Measurements from ENCODE around the gene PIEZO2. TPM values are rescaled to one million over a fixed set of nuclear protein-coding genes. Genes with fewer than 3 reads are reported as not detected.

PIEZO2 gene
- total and polyA plus RNA-seq, 2 donors (not counting 1 experiment from before 2014, with no cell fraction given): not detected

- TF ChIP-seq CTCF (IDR thresholded peaks at IDR 0.05): no peak
- no peak for TF ChIP-seq EZH2 (IDR thresholded peaks at IDR 0.05; ENCODE audit: borderline replicate concordance, insufficient read depth, low read depth, low read length, poor library complexity, severe bottlenecking)
- ATAC-seq (ENCODE audit: low read depth): no peak
- H2AFZ ChIP-seq (ENCODE audit: insufficient read depth, low read depth, low read length, poor library complexity, severe bottlenecking): no peak overlapping the region
- intact Hi-C loops (cut with micrococcal nuclease): no loop called here
- no peak for DNase-seq
- ChIA-PET CTCF (no interaction called here), POLR2A (no interaction called here)
- no peaks in the 10 kb centered on the region for H3K9me3 ChIP-seq (ENCODE audit: control extremely low read depth in 1 of 3, control insufficient read depth in 2 of 3, insufficient read depth in 1 of 3, low read length in 2 of 3)
- Mint-ChIP-seq H3K4me3 (no peak overlapping the region), H3K27me3 (peaks cover 19% of the 10 kb centered on the region), H3K9me3 (ENCODE audit: insufficient read depth) (no peaks in the 10 kb centered on the region), H3K4me1 (no peaks in the 10 kb centered on the region), H3K27ac (no peak overlapping the region)
- H3K4me2 ChIP-seq (replicated peaks; ENCODE audit: low read depth, low read length, poor library complexity, severe bottlenecking): no peak overlapping the region
- H3K79me2 ChIP-seq (ENCODE audit: control insufficient read depth, insufficient read depth, low read length): no peaks in the 10 kb centered on the region
- H3K27ac ChIP-seq (ENCODE audit: low read length in 2 of 2): no peak overlapping the region
- no peak overlapping the region for H3K4me3 ChIP-seq (ENCODE audit: control extremely low read depth in 1 of 5, extremely low read depth in 1 of 5, insufficient read depth in 1 of 5, low read depth in 2 of 5, low read length in 4 of 5)
- no peak overlapping the region for H3K9ac ChIP-seq (ENCODE audit: low read length)
- H4K20me1 ChIP-seq (ENCODE audit: control insufficient read depth, insufficient read depth, low read length, poor library complexity, severe bottlenecking): no peaks in the 10 kb centered on the region
- no peaks in the 10 kb centered on the region for H3K4me1 ChIP-seq (ENCODE audit: control insufficient read depth in 2 of 2, insufficient read depth in 2 of 2, low read length in 2 of 2)
- H3K36me3 ChIP-seq (replicated peaks in 1 of 2; ENCODE audit: control extremely low read depth in 1 of 2, control insufficient read depth in 1 of 2, extremely low read depth in 1 of 2, insufficient read depth in 2 of 2, low read length in 1 of 2): no peaks in the 10 kb centered on the region
- H3K27me3 ChIP-seq (replicated peaks in 1 of 4; ENCODE audit: control extremely low read depth in 1 of 4, control insufficient read depth in 3 of 4, insufficient read depth in 4 of 4, low read length in 3 of 4): no peaks in the 10 kb centered on the region
- WGBS (ENCODE audit: insufficient coverage): no CpG with 5 or more reads among the region's 2 CpGs
Observed at GRCh38 chr18:10661317-10661716, 488.1 kb downstream of the PIEZO2 start.

- intact Hi-C loops (cut with micrococcal nuclease): no loop called here
- TF ChIP-seq CTCF (IDR thresholded peaks at IDR 0.05): no peak
- TF ChIP-seq EZH2 (IDR thresholded peaks at IDR 0.05; ENCODE audit: borderline replicate concordance, insufficient read depth, low read depth, low read length, poor library complexity, severe bottlenecking): no peak
- Histone ChIP-seq H3K9ac (ENCODE audit: low read length) (no peak overlapping the region), H2AFZ (ENCODE audit: insufficient read depth, low read depth, low read length, poor library complexity, severe bottlenecking) (no peak overlapping the region), H3K4me2 (replicated peaks; ENCODE audit: low read depth, low read length, poor library complexity, severe bottlenecking) (no peak overlapping the region), H4K20me1 (ENCODE audit: control insufficient read depth, insufficient read depth, low read length, poor library complexity, severe bottlenecking) (no peaks in the 10 kb centered on the region), H3K9me3 (ENCODE audit: control extremely low read depth in 1 of 3, control insufficient read depth in 2 of 3, insufficient read depth in 1 of 3, low read length in 2 of 3) (no peaks in the 10 kb centered on the region), H3K4me3 (ENCODE audit: control extremely low read depth in 1 of 5, extremely low read depth in 1 of 5, insufficient read depth in 1 of 5, low read depth in 2 of 5, low read length in 4 of 5) (no peak overlapping the region), H3K27me3 (replicated peaks in 1 of 4; ENCODE audit: control extremely low read depth in 1 of 4, control insufficient read depth in 3 of 4, insufficient read depth in 4 of 4, low read length in 3 of 4) (no peaks in the 10 kb centered on the region), H3K27ac (ENCODE audit: low read length in 2 of 2) (no peak overlapping the region), H3K36me3 (replicated peaks in 1 of 2; ENCODE audit: control extremely low read depth in 1 of 2, control insufficient read depth in 1 of 2, extremely low read depth in 1 of 2, insufficient read depth in 2 of 2, low read length in 1 of 2) (no peaks in the 10 kb centered on the region), H3K4me1 (ENCODE audit: control insufficient read depth in 2 of 2, insufficient read depth in 2 of 2, low read length in 2 of 2) (no peaks in the 10 kb centered on the region), H3K79me2 (ENCODE audit: control insufficient read depth, insufficient read depth, low read length) (no peaks in the 10 kb centered on the region)
- no peaks in the 10 kb centered on the region for H3K9me3 Mint-ChIP-seq (ENCODE audit: insufficient read depth)
- H3K4me1 Mint-ChIP-seq: no peaks in the 10 kb centered on the region
- 82% methylated on average over 4 of the region's 13 CpGs for WGBS (ENCODE audit: insufficient coverage)
- H3K27ac Mint-ChIP-seq: no peak overlapping the region
- no peak for DNase-seq
- no peak overlapping the region for H3K4me3 Mint-ChIP-seq
- no peak for ATAC-seq (ENCODE audit: low read depth)
- peaks cover 19% of the 10 kb centered on the region for H3K27me3 Mint-ChIP-seq
- CTCF ChIA-PET: no interaction called here
- POLR2A ChIA-PET: no interaction called here
Observed at GRCh38 chr18:10660179-10660884, 489.0 kb downstream of the PIEZO2 start.

All from B cell (primary cell).